GM18873 (cell line): Measurements from ENCODE around the gene CSF3.

Source experiments
- ATAC-seq: cut with Tn5 transposase; IDR thresholded peaks from one replicate; pipeline ENCODE4 v1.9.1; 2021; ENCODE audit warnings: mild to moderate bottlenecking, moderate library complexity, moderate number of reproducible peaks; ENCODE audit not compliant: unreplicated experiment, low FRiP score

Gene CSF3

DNA sequence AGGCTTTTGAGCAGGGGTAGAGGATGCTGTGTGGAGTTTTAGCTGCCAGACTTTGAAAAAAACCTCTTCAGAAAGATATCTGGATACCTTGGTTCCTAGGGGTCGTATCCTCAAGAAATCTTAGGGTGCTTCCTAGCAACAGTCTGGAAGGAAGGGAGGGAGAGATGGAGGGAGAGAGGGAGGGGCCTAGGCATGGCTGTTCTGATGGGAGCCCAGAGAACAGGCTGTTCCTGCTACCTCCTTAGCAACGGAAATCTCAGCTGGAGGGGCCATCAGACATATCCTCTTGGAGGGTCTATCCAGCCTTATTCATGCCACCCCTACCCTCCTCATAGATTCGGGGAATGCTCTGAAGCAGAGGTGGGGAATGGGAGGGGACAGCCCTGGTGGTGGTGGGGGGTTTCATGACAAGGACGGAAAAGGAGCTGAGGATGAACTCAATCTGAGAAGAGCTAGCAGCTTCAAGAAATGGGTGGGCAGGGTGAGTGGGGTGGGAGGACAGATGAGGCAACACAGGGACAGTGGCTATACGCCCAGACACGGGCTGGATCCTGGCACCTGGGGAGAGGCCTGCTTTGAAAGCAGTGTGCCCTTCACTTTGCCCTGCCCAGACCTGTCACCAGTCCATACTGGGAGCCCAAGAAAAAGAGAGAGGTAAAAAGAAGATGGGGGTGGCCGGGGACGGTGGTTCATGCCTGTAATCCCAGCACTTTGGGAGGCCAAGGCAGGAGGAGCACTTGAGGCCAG is 44.7 kb downstream of the CSF3 start:
- ATAC-seq = no peak

DNA sequence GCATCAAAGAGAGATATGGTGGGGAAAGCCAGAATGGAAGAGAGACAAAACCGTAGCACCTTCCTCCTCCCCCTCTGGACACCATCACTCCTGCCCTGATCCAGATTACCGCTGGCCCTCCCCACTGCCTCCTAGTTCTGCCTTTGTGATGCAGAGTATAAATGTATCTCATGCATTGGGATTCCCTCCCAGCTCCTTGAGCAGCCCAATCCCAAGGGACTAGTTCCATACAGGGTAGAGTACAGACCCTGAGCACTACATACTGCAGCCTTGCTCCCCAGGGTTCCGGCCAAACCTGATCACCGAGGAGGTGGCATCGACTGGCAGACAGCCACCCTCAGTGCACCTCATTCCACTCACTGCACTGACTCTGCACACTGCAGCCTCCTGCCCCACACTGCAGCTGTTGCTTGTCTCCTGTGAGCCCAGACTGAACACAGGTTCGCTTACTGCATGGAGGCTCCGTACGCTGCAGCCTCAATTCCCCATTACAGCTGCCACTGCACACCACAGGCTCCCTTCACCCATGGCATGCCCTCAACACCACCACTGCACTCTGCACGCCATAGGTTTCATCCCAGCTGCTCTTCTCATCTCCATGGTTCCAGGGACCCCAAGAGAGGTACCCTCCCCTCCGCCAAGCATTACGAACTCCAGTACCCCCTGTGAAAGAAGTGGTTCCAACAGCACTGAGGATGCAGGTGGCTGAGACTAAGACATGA is 45.8 kb downstream of the CSF3 start:
- no peak for ATAC-seq

DNA sequence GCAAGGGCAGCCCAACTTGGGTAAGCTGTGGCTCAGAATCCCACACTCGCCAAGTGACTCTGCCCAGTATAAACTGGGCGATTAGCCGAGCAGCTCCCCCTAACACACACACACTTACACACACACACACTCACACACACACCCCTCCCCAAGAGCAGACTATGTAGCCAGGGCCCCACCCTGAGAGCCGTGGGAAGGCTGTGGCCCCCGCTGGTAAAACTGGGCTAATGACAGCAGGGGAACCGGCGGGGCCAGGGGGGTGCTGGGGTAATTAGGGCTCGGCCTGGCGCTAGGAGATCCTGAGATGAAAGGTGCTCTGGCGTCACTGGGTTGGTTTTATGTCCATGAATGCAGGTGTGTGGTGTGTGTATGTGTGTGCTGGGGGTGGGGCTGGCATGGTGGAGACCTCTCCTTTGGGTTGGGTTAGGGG is 46.4 kb downstream of the CSF3 start:
- ATAC-seq = no peak

DNA sequence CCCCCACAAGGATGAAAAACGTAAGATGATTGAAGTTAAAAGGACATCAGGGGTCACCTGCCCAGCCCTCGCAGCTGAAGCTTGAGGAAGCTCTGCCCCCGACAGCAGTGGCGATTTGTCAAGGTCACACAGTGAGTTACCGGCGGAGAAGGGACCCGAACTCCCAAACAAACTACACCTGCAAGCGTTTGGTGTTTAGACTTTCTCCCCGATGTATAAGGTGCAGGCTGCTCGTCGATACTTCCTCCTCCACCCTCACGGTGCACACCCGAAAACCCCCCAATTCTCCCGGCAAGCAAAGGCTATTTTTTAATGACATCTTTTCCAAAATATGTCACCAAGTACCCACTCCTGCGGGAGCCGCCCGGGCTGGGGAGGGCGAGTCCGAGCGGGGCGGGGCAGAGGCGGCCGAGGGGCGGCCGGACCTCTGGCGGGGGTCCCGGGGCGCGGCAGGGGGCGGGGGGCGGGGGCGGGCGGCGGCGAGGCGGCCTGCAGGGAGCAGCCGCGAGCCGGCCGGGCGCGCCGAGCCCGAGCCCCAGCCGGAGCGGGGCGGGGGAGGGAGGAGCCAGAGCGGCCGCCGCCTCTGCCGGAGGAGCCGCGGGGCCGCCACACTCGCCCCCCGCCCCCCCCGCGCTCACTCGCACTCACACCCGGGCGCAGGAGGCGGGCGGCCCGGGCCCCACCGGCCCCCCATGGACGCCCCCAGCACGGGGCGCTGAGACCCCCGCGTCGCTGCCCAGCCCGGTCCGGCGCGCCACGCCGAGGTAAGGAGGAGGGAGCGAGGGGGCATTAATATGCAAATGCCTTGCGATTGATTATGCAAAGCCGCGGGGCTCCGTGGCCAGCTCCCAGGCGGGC is 47.3 kb downstream of the CSF3 start, which contains the start of gene THRA:
THRA (plus strand) TSS at position 637 of the 858 bp plus-strand sequence. CDS start 11,524 bp downstream, outside the sequence.
- no peak for ATAC-seq

DNA sequence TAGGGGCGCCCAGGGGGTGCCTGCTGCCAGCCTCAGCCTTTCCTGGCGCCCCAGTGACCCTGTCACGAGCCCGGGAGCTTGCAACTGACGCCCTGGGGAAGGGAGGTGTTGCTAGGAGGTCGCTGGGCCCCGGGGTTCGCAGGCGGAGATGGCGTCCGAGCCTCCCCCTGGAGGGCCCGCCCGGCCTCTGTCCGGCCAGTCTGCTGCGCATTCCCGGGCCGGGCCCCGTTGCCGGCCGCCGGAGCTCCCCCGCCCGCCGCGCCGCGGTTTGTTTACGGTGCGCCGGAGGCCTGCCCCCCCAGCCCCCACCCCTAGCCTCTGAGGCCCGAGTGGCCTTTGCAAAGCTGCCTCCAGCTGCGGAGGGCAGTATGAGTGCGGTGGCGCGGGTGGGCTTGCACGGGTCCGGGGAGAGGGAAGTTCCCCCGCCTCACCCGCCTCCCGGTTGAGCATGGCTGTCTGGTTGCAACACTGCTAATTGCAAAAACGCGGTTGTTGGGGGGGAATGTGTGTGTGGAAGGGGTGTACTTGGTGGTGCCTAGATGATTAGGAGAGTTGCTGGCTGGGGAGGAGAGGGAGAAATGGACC is 48.0 kb downstream of the CSF3 start:
- ATAC-seq = no peak

DNA sequence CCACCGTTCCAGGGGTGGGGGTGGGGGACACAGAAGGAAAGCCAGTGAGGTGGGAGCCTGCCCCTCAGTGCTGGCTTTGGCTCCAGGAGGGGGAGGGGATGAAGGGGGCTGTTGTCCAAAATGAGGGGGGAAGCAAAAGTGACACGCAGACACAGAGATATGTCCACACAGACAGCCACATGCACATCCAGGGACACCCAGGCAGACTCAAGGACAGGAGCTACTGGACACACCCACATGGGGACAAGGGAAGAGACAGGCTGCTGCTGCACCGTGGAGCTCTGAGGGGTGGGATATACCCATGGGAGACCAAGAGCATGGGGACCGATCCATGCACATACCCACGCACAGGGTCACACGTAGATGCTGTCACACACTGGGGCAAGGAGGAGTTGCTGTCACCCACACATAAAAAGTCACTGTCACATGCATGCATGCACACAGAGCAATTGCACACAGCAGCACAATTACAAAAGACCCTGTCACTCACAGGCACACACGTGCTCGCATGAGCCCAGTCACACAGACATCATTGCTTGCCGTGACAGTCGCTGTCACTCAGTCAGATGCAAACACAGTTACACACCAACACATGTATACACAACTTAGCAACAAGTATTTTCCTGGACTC is 48.8 kb downstream of the CSF3 start:
- no peak for ATAC-seq

DNA sequence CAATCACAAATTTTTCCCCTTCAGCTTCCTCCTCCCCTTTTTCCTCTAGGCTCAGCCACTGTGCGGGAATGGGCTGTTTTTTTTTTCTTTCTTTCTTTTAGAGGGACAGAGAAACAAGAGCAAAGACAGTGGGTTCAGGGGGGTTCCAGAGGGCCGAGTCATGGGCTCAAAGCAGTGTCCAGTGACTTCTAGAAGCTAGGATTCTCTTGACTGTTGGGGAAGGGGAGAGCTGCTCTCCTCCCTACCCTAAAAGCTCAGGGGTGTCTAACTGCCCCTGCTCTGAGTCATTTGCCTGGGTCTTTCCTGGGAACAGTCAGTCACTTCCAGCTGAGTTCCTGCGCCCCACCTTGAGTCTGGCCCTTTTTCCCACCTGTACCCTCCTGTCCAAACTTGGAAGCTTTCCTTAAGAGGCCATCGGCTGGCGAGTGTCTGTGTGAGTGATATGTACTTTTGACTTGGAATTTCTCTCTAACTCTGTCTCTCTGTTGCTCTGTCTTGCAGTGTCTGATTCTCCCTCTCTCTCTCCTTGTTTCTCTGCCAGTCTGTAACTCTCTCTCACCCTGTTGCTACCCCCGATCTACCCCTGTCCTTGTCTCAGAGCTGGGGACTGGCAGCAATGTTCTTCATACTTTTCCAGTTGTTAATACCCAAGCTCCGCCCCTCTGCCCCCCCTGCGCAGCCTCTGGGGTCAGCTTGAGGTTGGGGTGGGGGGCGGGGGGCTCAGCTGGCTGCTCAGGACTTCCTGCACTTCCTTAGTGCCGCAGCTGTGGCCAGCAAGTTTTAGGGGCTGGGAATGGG is 49.9 kb downstream of the CSF3 start:
- no peak for ATAC-seq

DNA sequence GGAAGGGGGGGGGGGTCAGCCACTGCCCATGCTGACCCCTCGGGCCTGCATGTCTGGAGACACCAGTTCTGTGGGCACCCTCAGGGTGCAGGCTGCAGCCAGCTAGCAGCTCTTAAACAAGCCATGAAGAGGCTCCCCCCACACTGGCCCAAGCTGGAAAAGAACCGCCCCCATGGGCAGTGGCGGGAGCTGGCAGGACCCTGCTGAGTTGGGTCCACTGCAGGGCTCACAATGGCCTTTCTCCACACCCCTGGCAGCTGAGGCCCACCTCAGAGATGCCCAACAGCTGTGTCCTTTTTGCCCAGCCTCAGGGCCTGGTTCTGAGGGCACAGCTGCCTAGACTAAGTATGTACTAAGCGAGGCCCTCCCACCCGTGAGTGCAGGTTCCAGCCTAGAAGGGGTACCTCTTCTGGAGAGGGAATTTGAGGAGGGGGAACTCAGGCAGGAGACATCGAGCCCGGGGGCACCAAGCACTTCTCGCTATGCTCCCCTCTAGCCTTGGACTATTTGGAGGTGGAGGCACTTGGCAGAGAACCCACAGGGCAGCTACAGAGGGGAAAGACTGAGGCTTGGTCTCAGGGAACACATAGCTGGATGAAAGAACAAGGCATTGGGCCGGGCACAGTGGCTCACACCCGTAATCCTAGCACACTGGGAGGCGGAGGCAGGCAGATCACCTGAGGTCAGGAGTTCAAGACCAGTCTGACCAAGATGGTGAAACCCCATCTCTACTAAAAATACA is 50.7 kb downstream of the CSF3 start:
- no peak for ATAC-seq
